Activated CD4-positive, alpha-beta T cell treated with anti-CD3 and anti-CD28 coated beads, Interleukin-2, amount 10 ng/mL, durations not matched to agents 24 days and 14 days (primary cell): Measurements from ENCODE around the gene C6orf89. TPM values are rescaled to one million over a fixed set of nuclear protein-coding genes. Genes with fewer than 3 reads are reported as not detected.

Experiments
- DNase-seq: peaks from one replicate; pipeline ENCODE4 v3.0.0; 2022
- H3K27ac Mint-ChIP-seq: one replicate; pipeline ENCODE4 v1.8.0; 2022; ENCODE audit warnings: mild to moderate bottlenecking, mixed read lengths
- H3K27me3 Mint-ChIP-seq: one replicate; pipeline ENCODE4 v1.8.0; 2022; ENCODE audit warnings: mixed read lengths
- H3K36me3 Mint-ChIP-seq: one replicate; pipeline ENCODE4 v1.8.0; 2022; ENCODE audit warnings: low read depth, mild to moderate bottlenecking, mixed read lengths
- H3K4me1 Mint-ChIP-seq: one replicate; pipeline ENCODE4 v1.8.0; 2021; ENCODE audit warnings: mixed read lengths
- H3K4me3 Mint-ChIP-seq: one replicate; pipeline ENCODE4 v1.8.0; 2022; ENCODE audit warnings: mild to moderate bottlenecking, moderate library complexity, mixed read lengths
- H3K9me3 Mint-ChIP-seq: one replicate; pipeline ENCODE4 v1.8.0; 2021; ENCODE audit warnings: mixed read lengths
- intact Hi-C: fragments of 100-400 bp; cut with micrococcal nuclease; formaldehyde crosslinking; loops from one replicate; pipeline ENCODE4 v1.15.1; 2023
- total RNA-seq: library from RNA; stranded (reverse); gene quantifications from 2 replicates; pipeline ENCODE4 v1.2.3, GENCODE V29; 2022

Gene C6orf89
- total RNA-seq, 1 donor from 2014 or later, result 25.9 TPM

- Mint-ChIP-seq H3K9me3 (no peaks in the 10 kb centered on the region), H3K27ac (no peak overlapping the region), H3K27me3 (no peaks in the 10 kb centered on the region), H3K36me3 (peaks cover 15% of the 10 kb centered on the region), H3K4me1 (no peaks in the 10 kb centered on the region), H3K4me3 (no peak overlapping the region)
- no peak for DNase-seq
- intact Hi-C loops, result no loop called here
Observed at GRCh38 chr6:36847152-36847551, 38.6 kb upstream of the C6orf89 start.

GRCh38 chr6:36847991-36848390 is 37.8 kb upstream of the C6orf89 start:
- no peak for DNase-seq
- Mint-ChIP-seq H3K4me3 (no peak overlapping the region), H3K36me3 (peaks cover 20% of the 10 kb centered on the region), H3K27ac (no peak overlapping the region), H3K27me3 (no peaks in the 10 kb centered on the region), H3K9me3 (no peaks in the 10 kb centered on the region), H3K4me1 (peaks cover under 1% of the 10 kb centered on the region)
- intact Hi-C loops, result no loop called here

GRCh38 chr6:36848658-36849441 is 36.9 kb upstream of the C6orf89 start:
- DNase-seq, result no peak
- H3K36me3 Mint-ChIP-seq, result peaks cover 26% of the 10 kb centered on the region
- H3K9me3 Mint-ChIP-seq, result no peaks in the 10 kb centered on the region
- H3K27me3 Mint-ChIP-seq, result no peaks in the 10 kb centered on the region
- peaks cover 7% of the 10 kb centered on the region for H3K4me1 Mint-ChIP-seq
- intact Hi-C loops, result no loop called here
- no peak overlapping the region for H3K27ac Mint-ChIP-seq
- H3K4me3 Mint-ChIP-seq, result no peak overlapping the region

- peaks cover 36% of the 10 kb centered on the region for H3K36me3 Mint-ChIP-seq
- no peak overlapping the region for H3K4me3 Mint-ChIP-seq
- intact Hi-C loops, result loop anchor here (5.0 kb wide), 1 partner anchor 68 kb away; no protein-coding TSS in a partner anchor
- H3K9me3 Mint-ChIP-seq, result no peaks in the 10 kb centered on the region
- no peak overlapping the region for H3K27ac Mint-ChIP-seq
- DNase-seq, result no peak
- no peaks in the 10 kb centered on the region for H3K27me3 Mint-ChIP-seq
- peaks cover 7% of the 10 kb centered on the region for H3K4me1 Mint-ChIP-seq
Observed at GRCh38 chr6:36850021-36850420, 35.7 kb upstream of the C6orf89 start.

GRCh38 chr6:36851149-36851614 is 34.6 kb upstream of the C6orf89 start:
- H3K4me1 Mint-ChIP-seq, result peaks cover 10% of the 10 kb centered on the region
- peaks cover 44% of the 10 kb centered on the region for H3K36me3 Mint-ChIP-seq

GRCh38 chr6:36851626-36852025 is 34.1 kb upstream of the C6orf89 start:
- H3K4me3 Mint-ChIP-seq, result no peak overlapping the region
- no peaks in the 10 kb centered on the region for H3K27me3 Mint-ChIP-seq
- DNase-seq, result no peak
- peaks cover 47% of the 10 kb centered on the region for H3K36me3 Mint-ChIP-seq
- H3K9me3 Mint-ChIP-seq, result no peaks in the 10 kb centered on the region
- peak overlapping the region; percentile 19 for H3K27ac Mint-ChIP-seq
- intact Hi-C loops, result loop anchor here (1.0 to 5.0 kb wide), 2 partner anchors 69 to 85 kb away; no protein-coding TSS in a partner anchor
- H3K4me1 Mint-ChIP-seq, result peaks cover 10% of the 10 kb centered on the region

More at GRCh38 chr6:36851149-36851614, 34.6 kb upstream of the C6orf89 start:
- peak; percentile 84 for DNase-seq
- H3K4me3 Mint-ChIP-seq, result no peak overlapping the region
- H3K27me3 Mint-ChIP-seq, result no peaks in the 10 kb centered on the region
- no peaks in the 10 kb centered on the region for H3K9me3 Mint-ChIP-seq
- H3K27ac Mint-ChIP-seq, result no peak overlapping the region
- intact Hi-C loops, result loop anchor here (1.0 to 5.0 kb wide), 2 partner anchors 69 to 85 kb away; no protein-coding TSS in a partner anchor

- Mint-ChIP-seq H3K27me3 (no peaks in the 10 kb centered on the region), H3K4me3 (no peak overlapping the region), H3K27ac (no peak overlapping the region), H3K4me1 (peaks cover 10% of the 10 kb centered on the region), H3K9me3 (no peaks in the 10 kb centered on the region), H3K36me3 (peaks cover 54% of the 10 kb centered on the region)
- DNase-seq, result no peak
- intact Hi-C loops, result loop anchor here (5.0 kb wide), 1 partner anchor 70 kb away; no protein-coding TSS in a partner anchor
Observed at GRCh38 chr6:36852481-36853147, 33.1 kb upstream of the C6orf89 start.

GRCh38 chr6:36853325-36853724 is 32.4 kb upstream of the C6orf89 start:
- no peaks in the 10 kb centered on the region for H3K9me3 Mint-ChIP-seq
- peak overlapping the region; percentile 14 for H3K27ac Mint-ChIP-seq
- peaks cover 55% of the 10 kb centered on the region for H3K36me3 Mint-ChIP-seq
- no peak for DNase-seq
- H3K4me1 Mint-ChIP-seq, result peaks cover 10% of the 10 kb centered on the region
- intact Hi-C loops, result loop anchor here (5.0 kb wide), 1 partner anchor 71 kb away; no protein-coding TSS in a partner anchor
- H3K4me3 Mint-ChIP-seq, result no peak overlapping the region
- H3K27me3 Mint-ChIP-seq, result no peaks in the 10 kb centered on the region

GRCh38 chr6:36855750-36856149 is 30.0 kb upstream of the C6orf89 start:
- peaks cover 17% of the 10 kb centered on the region for H3K4me1 Mint-ChIP-seq
- H3K4me3 Mint-ChIP-seq, result no peak overlapping the region
- no peak overlapping the region for H3K27ac Mint-ChIP-seq
- peaks cover 58% of the 10 kb centered on the region for H3K36me3 Mint-ChIP-seq
- intact Hi-C loops, result no loop called here
- H3K9me3 Mint-ChIP-seq, result no peaks in the 10 kb centered on the region
- no peak for DNase-seq
- no peaks in the 10 kb centered on the region for H3K27me3 Mint-ChIP-seq

GRCh38 chr6:36856277-36856676 is 29.5 kb upstream of the C6orf89 start:
- DNase-seq, result no peak
- no peaks in the 10 kb centered on the region for H3K27me3 Mint-ChIP-seq
- intact Hi-C loops, result no loop called here
- no peak overlapping the region for H3K4me3 Mint-ChIP-seq
- no peak overlapping the region for H3K27ac Mint-ChIP-seq
- H3K36me3 Mint-ChIP-seq, result peaks cover 60% of the 10 kb centered on the region
- H3K4me1 Mint-ChIP-seq, result peaks cover 19% of the 10 kb centered on the region
- H3K9me3 Mint-ChIP-seq, result no peaks in the 10 kb centered on the region

- Mint-ChIP-seq H3K36me3 (peaks cover 58% of the 10 kb centered on the region), H3K9me3 (no peaks in the 10 kb centered on the region), H3K4me3 (no peak overlapping the region), H3K4me1 (peaks cover 19% of the 10 kb centered on the region), H3K27me3 (no peaks in the 10 kb centered on the region), H3K27ac (no peak overlapping the region)
- intact Hi-C loops, result no loop called here
- no peak for DNase-seq
Observed at GRCh38 chr6:36857325-36857724, 28.4 kb upstream of the C6orf89 start.

- DNase-seq, result no peak
- Mint-ChIP-seq H3K4me3 (no peak overlapping the region), H3K4me1 (peaks cover 21% of the 10 kb centered on the region), H3K9me3 (no peaks in the 10 kb centered on the region), H3K27ac (no peak overlapping the region), H3K36me3 (peaks cover 60% of the 10 kb centered on the region), H3K27me3 (no peaks in the 10 kb centered on the region)
- intact Hi-C loops, result no loop called here
Observed at GRCh38 chr6:36858407-36858981, 27.3 kb upstream of the C6orf89 start.

- Mint-ChIP-seq H3K27me3 (no peaks in the 10 kb centered on the region), H3K27ac (no peak overlapping the region), H3K4me1 (peaks cover 27% of the 10 kb centered on the region), H3K4me3 (no peak overlapping the region), H3K36me3 (peaks cover 57% of the 10 kb centered on the region), H3K9me3 (no peaks in the 10 kb centered on the region)
- no peak for DNase-seq
- intact Hi-C loops, result no loop called here
Observed at GRCh38 chr6:36860126-36860525, 25.6 kb upstream of the C6orf89 start.
